TTC549 (cell line): ENCODE data around the gene DISC1.
A peak's percentile ranks its signal among the peaks of the same experiment; 100 is the strongest.

ENCODE experiments used
- FAIRE-seq: peaks from 2 replicates; lab custom pipeline; 2012; peaks lifted over from hg19 to GRCh38; lab: Jason Lieb, UNC

The DISC1 gene

DNA sequence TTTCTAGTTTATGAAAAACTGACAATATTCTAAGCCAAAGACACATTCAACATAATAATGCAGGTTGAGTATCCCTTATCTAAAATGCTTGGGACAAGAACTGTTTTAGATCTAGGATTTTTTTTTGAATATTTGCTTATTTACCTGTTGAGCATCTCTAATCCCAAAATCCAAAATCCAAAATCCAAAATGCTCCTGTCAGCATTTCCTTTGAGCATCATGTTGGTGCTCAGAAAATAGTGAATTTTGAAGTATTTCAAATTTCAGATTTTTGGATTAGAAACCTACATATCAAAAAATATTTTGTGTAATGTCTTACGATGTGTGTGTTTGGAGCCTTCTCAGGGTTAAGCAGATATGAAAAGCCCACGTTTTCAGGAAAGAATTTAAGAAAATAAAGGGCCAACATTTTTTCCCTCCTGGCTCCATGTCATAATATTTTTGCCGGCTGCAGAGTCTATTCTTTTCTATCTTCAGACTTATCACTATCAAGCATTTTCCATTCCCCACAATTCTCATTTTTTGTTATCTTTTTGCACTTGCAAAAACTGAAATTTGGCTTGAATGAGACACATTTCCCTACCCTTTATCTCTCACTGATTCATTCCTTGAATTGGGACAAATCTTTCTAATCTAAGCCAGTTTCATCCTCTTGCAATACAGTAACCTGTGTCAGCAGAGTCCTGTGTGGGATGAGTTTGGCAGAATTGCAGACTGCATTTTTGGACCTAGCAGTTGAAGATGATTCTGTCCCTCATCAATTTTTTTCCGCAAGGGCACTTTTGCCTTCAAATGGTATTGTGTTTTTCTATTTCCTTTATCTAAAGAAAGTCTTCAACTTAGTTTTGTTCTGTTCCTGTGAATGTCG lies 233.9 kb downstream of the DISC1 start:
- FAIRE-seq = no peak

DNA sequence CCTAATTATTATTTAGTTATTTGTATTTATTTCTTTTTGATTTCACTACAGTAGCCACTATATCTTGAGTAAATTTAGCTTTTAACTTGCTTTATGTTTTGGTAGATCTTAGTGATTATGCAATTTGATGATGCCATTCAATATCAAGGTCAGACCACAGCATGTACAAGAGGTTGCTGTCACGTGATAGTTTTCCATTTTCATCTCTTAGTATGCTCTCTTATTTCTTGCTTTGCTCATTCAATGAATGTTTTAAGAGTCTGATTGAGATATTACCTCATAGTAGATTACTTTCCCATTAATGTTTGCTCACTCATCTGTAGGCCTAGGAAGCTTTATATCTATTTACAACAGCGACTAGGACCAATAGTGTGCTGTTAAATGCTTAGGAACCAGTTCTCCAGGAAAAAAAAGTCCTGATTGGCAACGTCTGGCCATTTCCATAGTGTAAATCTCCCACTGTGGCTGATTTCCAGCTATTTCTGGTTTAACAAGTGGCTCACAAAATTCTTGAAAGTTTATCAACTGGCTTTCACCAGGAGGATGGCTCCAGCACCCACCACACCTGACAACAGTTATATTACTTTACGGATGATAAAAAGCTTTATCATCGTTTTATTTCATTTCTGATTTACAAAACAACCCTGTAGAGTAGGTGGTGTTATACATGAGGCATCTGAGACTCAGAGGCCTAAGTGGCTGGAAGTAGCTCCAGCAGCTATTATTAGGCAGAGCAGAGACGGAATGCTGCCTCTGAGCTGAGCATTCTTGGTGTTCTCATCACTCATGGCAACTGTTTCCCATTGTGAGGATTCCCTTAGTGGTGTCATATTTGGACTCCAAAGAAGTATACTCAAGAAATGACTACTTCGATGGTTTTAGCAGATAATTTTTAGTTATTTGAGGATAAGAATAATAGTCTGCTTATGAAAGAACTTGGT lies 235.2 kb downstream of the DISC1 start:
- FAIRE-seq = no peak

DNA sequence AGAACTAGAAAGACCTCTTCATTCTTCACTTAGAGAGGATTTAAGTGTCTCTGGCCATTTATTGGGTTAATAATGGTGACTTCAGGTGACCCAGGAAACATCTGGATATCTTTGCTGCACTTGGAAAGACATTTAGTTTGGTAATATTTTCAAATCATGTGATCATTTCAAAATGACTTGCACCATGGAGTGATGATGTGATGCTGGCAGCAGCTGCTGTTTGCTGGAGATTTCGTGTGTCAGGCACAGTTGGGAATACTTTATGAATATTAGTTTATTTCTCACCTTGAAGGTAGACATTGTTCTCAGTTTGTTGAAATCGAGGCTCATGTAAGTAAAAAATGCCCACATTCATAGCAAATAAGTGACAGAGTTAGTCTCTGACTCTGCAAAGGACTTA lies 236.0 kb downstream of the DISC1 start:
- no peak for FAIRE-seq

DNA sequence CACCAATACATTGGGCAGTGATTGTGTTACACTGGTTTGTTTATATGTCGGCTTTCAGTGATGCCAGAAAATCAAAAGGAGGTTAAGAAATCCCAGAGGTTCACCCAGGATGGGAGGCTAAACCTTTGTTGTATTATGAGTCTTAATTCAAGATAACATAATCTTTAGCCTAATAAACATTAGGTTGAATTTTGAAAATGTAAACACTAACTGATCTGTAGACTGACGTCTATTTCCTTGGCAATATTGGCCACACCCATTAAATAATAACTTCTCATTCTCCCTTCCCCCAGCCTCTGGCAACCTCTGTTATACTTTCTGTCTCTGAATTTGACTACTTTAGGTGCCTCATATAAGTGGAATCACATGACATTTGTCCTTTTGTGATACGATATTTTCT lies 238.7 kb downstream of the DISC1 start:
- no peak for FAIRE-seq

DNA sequence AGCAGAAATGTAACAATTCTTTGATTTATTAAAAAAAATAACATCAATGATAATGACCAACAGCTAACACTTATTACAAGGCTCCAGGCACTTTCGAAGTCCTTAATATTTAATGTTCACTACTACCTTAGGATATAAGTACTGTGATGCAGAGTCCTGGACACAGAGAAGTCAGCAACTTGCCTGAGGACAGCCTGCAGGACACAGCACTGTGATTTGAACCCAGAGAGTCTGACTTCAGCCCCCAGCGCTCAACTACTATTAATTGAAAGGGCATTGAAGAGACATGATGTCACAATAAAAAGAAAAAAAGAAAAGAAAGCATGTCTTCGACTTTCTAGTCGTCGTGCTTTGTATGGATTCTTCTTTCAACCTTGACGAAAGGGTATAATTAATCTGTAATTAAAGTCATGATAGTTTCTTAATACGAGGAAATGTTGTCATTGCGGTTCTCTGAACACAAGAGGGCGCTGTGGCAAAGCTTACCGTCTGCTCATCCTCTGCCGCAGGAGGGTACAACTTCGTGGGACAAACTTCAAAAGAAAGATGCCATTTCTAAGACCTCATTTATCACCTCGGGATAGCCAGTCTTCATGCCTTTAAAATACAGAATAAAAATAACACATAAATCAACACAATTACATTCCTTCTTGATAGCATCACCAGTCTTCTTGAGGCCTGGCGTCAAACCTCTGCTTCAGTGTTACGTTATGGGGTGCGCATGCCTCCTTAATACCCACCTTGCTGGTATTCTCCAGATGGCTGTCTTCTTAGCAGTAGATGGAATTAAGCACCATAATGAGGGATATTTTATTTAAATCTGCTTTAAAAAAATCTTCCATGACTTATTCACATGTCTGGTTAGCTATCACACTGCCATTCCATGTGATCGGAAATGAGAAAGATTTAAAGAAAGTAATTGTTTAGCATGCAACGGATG lies 240.1 kb downstream of the DISC1 start:
- peak; percentile 89 for FAIRE-seq

DNA sequence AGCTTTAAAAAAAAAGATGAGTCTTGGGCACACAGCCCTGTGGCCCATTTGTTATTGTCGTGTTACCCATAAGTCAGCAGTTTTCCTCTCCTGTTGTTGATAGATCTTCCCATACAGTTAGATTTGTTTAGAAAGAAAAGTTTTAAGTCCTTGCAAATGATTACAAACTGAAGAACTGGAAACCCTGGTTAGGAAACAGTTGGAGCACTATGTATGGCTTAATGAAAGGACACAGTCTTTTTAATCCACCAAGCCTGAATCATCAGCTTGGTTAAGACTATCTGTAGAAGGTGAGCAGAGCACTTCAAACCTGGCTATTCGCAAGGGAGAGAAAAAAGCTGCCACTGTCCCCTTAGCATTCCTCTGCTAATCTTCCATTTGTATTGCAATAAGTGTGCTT lies 241.0 kb downstream of the DISC1 start:
- FAIRE-seq = no peak

DNA sequence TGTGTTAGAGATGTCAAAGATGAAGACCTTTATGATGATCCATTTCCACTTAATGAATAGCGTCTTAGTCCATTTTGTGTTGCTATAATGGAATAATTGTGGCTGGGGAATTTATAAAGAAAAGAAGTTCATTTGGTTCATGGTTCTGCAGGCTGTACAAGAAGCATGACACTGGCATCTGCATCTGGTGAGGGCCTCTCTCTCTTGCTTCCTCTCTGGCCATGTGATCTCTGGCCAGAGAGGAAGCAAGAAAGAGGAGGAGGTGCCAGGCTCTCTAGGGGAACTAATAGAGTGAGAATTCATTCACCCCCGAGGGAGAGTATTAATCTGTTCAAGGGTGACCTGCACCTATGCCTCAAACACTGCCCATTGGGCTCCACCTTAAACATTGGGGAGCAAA lies 242.8 kb downstream of the DISC1 start:
- FAIRE-seq = no peak

DNA sequence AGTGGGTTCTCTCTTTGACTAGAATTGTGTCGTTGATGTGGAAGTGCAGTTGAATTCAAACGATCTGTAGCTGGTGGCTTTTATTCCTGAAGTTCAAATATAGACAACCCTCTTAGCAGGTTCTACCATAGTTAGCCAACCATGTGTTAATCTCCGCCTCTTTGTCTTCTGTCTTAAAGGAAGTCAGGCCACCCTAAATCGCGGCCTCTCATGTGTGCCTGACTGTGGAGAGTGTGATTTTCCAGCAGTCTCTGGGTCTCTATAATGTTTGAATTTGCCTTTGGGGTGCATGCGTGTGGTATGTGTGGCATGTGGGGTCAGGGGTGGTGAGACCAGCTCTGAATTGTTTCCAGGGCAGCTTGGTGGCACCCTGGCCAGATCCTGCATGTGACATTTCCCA lies 244.9 kb downstream of the DISC1 start:
- no peak for FAIRE-seq

DNA sequence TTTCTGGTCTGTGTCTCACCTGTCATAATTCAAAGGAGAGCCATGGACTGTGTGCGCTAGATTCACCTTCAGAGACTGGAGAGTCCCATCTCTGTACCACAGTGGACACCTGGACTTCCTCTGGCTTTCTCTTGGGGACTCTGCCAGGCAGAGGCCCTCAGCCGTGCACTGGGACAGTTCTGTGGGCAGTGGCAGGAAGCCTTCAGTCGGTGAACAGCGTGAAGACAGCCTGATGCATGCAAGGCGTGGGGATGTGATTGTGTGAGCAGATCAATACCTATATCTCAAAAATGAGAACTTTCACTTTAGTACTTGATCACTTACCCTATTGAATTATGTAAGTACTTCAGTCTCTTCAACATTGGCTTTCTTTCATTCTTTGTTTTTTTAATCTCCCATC lies 245.3 kb downstream of the DISC1 start:
- no peak for FAIRE-seq

DNA sequence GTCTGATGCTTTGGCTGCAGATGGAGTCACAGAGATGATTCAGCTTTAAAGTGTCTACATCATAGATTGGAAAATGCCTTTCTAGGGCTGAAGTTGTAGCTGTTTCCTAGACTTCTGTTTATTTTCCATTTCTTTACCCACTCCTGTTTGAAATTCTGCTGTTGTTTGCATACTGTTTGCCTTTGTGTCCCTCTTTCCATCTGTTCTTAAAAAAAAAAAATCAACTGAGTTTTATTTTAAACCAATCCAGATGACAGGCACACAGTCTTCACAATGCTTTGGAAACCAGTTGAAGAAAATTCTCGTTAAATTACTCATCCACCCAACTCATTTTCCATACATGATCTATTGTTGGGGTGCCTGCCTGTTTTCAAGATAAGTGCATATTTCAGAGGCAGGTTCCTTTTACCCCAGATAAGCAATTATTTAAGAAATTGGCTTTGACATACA lies 245.9 kb downstream of the DISC1 start:
- no peak for FAIRE-seq

DNA sequence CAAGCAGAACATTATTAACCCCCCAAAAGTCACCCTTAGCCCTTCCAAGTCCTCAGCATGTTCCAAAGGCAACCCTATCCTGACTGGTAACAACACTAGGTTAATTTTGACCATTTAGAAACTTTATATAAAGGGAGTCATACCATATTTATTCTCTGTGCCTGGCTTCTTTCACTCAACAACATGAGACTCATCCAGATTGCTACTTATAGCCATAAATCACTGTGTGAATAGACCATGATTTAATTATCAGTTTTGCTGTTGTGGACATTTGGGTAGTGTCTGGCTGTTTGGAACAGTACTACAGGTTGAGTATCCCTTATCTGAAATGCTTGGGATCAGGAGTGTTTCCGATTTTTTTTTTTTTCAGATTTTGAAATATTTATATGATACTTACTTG lies 252.1 kb downstream of the DISC1 start:
- no peak for FAIRE-seq

DNA sequence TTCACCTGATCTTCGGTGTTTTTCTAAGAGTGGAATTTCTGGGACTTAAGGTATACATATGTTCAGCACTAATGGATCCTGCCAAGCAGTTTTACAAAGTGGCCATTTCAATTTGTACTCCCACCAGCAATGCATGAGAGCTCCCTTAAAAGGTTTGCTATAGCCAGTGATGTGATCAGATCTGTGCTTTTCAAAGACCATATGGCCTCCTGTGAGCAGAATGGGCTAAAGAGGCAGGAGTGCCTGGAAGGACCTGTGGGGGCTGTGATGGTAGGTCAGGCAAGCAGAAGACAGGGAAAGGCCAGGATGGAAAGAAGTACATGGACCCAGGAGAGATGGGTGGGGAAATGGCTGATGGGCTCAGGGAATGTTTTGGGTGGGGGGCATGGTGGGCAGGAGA lies 252.7 kb downstream of the DISC1 start:
- FAIRE-seq = no peak

DNA sequence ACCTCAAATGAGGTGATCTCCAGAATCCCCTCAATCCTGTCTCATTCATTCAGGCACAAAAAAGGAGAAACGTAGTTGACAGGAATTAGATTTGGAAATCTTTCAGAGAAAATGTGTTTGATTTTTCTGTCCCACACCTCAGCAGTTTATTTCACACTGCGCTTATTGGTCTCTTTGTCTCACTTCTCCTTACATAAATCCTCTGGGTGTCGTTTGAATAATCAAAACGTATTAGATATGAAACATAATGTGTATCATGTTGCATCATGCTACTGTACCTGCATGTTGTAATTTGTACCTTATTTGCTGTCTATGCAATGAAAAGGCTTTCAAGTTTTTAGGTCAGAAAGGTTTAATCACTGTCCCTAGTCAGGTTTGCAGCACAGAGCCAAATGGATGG lies 255.7 kb downstream of the DISC1 start:
- no peak for FAIRE-seq

DNA sequence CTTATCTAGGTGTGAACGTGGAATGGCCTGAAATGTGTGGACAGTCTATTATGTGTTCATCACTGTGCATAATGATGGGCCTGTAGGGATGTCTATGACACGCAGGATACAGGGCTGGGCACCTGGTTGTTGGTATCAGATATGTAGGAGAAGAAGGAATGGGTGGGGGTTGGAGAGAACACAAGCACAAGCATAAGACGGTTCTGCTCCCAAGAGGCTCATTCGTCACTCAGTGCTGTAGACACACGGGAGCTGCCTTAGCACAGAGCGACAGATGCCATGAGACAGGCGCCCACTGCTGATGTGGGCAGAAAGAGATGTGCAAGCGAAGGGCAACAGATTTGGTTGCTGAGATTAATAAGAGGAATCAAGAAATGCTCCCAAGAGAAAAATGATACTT lies 256.2 kb downstream of the DISC1 start:
- FAIRE-seq = no peak

DNA sequence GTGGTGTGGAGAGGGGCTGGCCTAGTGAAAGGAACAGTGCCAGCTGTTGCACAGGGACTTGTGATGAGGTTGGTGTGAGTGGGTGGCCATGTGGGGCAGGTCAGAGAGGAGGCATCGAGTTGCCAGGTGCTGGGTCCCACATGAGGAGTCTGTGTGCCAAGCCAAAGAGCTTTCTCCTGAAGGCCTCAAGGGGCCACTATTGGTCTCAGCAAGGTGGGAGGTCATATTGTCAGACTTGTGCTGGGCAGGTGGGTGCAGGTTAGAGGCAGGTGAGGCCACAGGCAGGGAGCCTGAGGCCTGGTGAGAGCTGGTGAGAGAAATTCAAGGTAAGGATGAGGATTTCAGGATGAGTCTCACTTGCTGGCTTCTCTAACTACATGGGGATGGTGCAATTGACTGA lies 256.8 kb downstream of the DISC1 start:
- no peak for FAIRE-seq

DNA sequence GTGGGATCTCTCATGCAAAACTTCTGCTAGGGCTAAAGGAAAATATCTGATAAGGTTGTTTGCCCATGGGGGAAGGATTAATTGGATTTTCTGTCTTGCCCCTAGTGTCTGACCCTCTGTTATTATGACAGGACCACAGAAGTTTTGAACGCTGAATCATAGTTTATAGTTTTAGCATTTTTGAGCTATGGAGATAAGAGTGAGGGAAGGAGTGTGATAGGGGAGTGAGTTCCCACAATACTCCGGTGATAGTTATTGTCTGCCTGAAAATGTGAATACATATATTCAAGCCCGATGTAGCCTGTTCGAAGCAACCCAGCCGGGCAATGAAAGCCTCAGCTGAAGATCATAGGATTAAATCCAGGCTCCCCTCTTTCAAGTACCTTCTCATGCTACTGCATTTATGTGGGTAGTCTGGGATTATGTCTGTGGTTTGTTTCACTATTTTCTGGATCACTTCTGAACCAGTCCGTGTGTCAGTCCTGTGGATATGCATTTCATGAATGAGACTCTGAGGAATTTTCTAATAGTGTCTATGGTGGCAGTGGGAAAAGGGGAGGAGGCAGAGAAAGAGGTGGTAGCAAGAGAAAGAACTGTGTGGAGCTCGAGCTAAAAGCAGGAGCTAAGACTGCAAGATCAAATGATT lies 258.7 kb downstream of the DISC1 start:
- no peak for FAIRE-seq

DNA sequence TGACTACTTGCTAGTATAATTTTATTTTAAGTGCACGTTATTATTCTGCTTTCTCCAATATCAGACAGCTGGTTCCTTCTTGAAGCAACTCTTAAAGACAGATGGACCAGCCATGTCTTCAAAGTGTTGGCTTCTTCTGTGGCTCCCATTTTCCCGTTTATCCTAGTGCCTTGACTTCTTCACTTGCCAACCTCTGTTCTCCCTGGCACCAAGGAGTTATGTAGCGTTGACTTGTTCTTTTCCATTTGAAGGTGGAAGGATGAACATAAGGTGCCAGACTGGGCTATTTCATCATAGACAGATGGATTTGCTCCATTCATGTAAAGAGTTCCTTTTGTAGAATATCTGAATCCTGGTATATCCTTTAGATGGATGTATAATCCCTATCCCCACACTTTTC lies 260.6 kb downstream of the DISC1 start:
- FAIRE-seq = no peak

DNA sequence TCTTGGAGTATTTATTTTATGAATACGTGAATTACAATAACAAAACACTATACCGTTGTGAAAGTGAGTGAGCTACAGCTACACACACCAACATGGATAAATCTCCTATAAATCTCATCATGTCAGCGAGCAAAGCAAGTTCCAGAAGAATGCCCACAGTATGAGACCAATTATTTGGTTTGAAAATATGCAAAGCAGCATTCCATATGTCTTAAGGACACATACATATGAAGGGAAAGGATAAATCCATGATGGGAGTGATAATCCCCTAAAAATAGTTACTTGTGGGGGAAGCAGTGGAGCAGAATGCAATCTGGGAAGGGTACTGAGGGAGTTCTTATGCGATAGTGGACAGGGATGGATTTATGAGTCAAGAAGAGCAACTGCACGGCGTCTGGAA lies 261.3 kb downstream of the DISC1 start:
- FAIRE-seq = no peak

DNA sequence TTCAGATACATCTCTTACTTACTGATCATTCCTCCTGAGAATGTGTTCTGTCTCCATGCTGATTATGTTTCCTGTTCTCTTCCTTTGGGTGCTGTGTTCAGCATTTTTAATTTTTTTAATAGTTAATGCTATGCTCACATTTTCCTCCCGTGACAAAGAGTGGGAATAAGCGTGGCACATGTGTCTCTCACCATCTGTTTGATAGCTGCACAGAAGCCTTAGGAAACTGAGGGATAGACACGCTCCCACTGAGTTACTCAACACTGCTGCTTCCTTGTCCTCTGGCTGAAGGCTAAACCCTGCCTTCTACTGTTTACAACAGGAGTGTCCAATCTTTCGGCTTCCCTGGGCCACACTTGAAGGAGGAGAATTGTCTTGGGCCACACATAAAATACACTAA lies 264.2 kb downstream of the DISC1 start:
- FAIRE-seq = no peak

DNA sequence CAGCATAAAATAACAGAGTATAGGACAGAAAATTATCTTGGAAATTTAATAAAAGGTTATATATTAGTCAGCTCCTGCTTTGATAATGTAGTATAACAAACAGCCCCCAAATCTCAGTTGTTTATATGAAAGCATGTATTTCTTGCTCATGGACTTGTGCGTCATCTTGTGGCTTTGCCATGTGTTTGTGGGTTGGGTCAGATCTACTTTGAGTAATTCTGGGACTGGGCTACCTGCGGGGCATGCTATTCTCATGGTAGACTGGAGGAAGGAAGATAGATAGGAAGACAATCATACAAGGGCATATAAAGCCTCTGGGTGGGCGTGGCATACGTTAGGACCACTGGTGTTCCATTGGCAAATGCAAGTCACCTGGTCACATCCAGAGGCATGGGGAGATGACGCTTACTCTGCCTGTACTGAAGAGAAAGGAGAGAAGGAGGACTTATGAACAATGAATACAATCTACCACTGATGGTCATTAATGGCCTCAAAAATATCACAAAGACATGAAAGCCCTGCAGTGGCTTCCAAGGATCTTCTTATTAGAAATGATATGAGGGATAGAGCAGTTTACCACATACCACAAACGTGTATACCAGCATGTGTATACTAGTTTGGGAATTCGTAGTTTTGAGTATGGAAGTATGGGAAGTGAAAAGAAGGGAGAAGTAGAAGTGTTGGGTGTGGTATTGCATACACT lies 267.0 kb downstream of the DISC1 start:
- no peak for FAIRE-seq

DNA sequence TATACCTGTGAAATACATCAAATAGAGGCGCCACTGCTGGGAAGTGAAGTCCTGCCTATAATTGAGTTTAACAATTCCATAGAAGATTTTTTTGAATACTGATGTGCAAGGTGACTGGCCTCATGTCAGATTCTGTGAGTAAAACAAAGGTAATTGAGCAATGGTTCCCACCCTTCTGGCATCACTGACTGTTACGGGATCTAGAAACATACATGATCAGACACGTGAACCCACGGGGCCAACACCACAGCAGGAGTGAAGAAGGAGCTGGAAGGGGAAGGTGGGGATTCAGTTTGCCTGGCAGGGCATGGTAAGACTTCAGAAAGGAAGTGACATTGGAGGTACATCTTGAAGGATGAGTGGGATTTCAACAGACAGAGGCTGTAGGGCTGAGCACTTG lies 270.2 kb downstream of the DISC1 start:
- FAIRE-seq = no peak
